Measurements from ENCODE around the gene ANKRD33. TPM values are rescaled to one million over a fixed set of nuclear protein-coding genes. Genes with fewer than 3 reads are reported as not detected.
A peak's percentile ranks its signal among the peaks of the same experiment; 100 is the strongest.

The ANKRD33 gene
- polyA plus RNA-seq (2013, experiment 1 of 2) = 0.15 TPM
- polyA plus RNA-seq (2013, experiment 2 of 2) = 0.13 TPM

GRCh38 chr12:51887476-51888315 lies at the start of gene ANKRD33:
ANKRD33 (plus strand) TSS chr12:51888103; CDS start chr12:51888187, 84 bp downstream.
- Histone ChIP-seq H3K27ac (ENCODE audit: low read depth, low read length) (no peak within 1 kb of the TSS), H3K4me3 (ENCODE audit: low read length) (peak within 1 kb of the TSS; percentile 65), H3K9me3 (ENCODE audit: insufficient read depth, low read depth, low read length) (peaks cover 5% of the 10 kb centered on the region), H3K27me3 (ENCODE audit: insufficient read depth, low read length) (peaks cover 13% of the 10 kb centered on the region), H3K9ac (ENCODE audit: low read depth, low read length) (no peak within 1 kb of the TSS; the same call in 1 of the 2 replicates), H3K36me3 (ENCODE audit: insufficient read depth, low read length) (no peaks in the 10 kb centered on the region), H3K4me1 (ENCODE audit: insufficient read depth, low read length) (peaks cover 2% of the 10 kb centered on the region; the same call in 1 of the 2 replicates)
- WGBS = 40% methylated on average over 41 of the region's 41 CpGs

DNA sequence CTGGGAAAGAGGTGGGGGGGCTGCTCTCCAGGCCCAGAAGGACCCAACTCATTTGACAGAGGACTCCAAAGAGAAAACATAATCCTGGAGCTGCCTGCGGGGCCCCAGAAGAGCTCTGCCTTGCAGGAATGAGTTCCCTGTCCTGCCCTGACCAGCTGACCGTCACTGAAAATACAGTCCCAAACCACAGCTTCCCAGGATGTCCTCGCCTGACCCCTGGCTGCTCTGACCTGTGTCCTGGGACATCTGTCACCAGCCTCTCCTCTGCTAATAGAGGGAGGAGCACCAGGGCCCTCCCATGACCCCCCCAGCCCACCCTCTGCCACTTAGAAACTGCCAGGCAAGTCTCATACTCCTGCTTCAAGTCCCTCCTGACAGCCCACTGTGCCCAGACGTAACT lies 49.1 kb upstream of the ANKRD33 start:
- Histone ChIP-seq H3K27ac (ENCODE audit: low read depth, low read length) (no peak overlapping the region), H3K4me1 (ENCODE audit: insufficient read depth, low read length) (peaks cover 58% of the 10 kb centered on the region), H3K4me3 (ENCODE audit: low read length) (no peak overlapping the region), H3K27me3 (ENCODE audit: insufficient read depth, low read length) (no peaks in the 10 kb centered on the region; the same call in 1 of the 2 replicates), H3K9me3 (ENCODE audit: insufficient read depth, low read depth, low read length) (no peaks in the 10 kb centered on the region), H3K36me3 (ENCODE audit: insufficient read depth, low read length) (no peaks in the 10 kb centered on the region), H3K9ac (ENCODE audit: low read depth, low read length) (no peak overlapping the region)
- 83% methylated on average over 4 of the region's 4 CpGs for WGBS

DNA sequence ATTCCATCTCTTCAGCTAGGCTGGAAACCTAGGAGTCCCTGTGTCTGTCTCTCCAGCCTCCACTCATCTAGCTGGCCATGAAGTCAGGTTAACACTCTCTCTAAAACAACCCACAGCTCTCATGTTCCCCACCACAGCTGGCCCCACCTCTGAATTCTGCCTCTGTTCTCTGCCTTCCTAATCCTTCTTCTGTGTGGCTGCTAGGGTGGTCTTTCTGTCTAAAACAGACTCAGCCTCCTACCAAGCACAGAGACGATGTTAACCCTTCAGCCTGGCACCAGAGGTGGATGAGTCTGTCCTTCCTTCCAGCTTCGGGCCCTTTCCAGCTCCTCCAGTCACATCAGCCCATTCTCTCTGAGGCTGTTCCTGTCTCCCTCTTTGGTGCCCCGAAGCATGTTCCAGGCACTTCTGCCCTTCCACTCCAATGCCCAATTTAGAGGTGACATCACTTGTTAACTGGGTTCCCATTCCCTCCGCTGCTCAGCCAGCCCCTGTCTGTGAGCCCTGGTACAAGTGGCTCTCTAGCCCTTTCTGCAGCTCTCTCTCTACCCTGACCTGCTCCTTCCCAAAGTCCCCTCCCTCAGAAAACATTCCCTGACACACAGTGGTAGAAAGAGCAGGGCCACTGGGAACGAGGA lies 48.5 kb upstream of the ANKRD33 start:
- no peaks in the 10 kb centered on the region; the same call in 1 of the 2 replicates for H3K27me3 ChIP-seq (ENCODE audit: insufficient read depth, low read length)
- H3K9ac ChIP-seq (ENCODE audit: low read depth, low read length) = no peak overlapping the region
- H3K4me1 ChIP-seq (ENCODE audit: insufficient read depth, low read length) = peaks cover 58% of the 10 kb centered on the region
- no peak overlapping the region for H3K4me3 ChIP-seq (ENCODE audit: low read length)
- no peaks in the 10 kb centered on the region for H3K36me3 ChIP-seq (ENCODE audit: insufficient read depth, low read length)
- 80% methylated on average over 5 of the region's 5 CpGs for WGBS
- no peak overlapping the region for H3K27ac ChIP-seq (ENCODE audit: low read depth, low read length)
- no peaks in the 10 kb centered on the region for H3K9me3 ChIP-seq (ENCODE audit: insufficient read depth, low read depth, low read length)

DNA sequence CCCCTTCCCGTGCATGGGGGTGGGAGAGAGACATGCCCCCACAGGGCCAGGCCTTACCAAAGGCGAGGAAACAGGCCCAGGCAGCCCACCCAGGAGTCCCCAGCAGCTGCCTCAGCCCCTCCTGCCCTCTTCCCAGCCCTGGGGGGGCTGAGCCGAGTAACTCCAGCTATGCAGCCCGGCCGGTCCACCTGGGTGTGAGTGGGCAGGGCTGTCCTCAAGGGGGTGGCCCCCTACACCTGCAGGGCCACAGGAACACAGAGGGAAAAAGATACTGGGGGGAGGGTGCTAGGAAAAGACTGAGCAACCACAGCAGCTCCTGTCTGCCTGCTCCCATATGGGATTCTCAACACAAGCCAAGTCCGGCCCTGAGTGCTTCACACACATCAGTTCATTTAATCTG lies 46.9 kb upstream of the ANKRD33 start:
- H3K4me1 ChIP-seq (ENCODE audit: insufficient read depth, low read length) = peaks cover 61% of the 10 kb centered on the region
- no peak overlapping the region for H3K9ac ChIP-seq (ENCODE audit: low read depth, low read length)
- H3K4me3 ChIP-seq (ENCODE audit: low read length) = no peak overlapping the region
- WGBS = 82% methylated on average over 6 of the region's 6 CpGs
- no peaks in the 10 kb centered on the region for H3K9me3 ChIP-seq (ENCODE audit: insufficient read depth, low read depth, low read length)
- H3K36me3 ChIP-seq (ENCODE audit: insufficient read depth, low read length) = peaks cover 4% of the 10 kb centered on the region; the same call in 1 of the 2 replicates
- H3K27ac ChIP-seq (ENCODE audit: low read depth, low read length) = no peak overlapping the region
- H3K27me3 ChIP-seq (ENCODE audit: insufficient read depth, low read length) = peaks cover under 1% of the 10 kb centered on the region; the same call in 1 of the 2 replicates

- 55% methylated on average over 6 of the region's 6 CpGs for WGBS
- H3K9me3 ChIP-seq (ENCODE audit: insufficient read depth, low read depth, low read length) = no peaks in the 10 kb centered on the region
- H3K36me3 ChIP-seq (ENCODE audit: insufficient read depth, low read length) = peaks cover 4% of the 10 kb centered on the region; the same call in 1 of the 2 replicates
- no peak overlapping the region for H3K4me3 ChIP-seq (ENCODE audit: low read length)
- H3K9ac ChIP-seq (ENCODE audit: low read depth, low read length) = no peak overlapping the region
- peaks cover 61% of the 10 kb centered on the region for H3K4me1 ChIP-seq (ENCODE audit: insufficient read depth, low read length)
- H3K27me3 ChIP-seq (ENCODE audit: insufficient read depth, low read length) = peaks cover 8% of the 10 kb centered on the region
- no peak overlapping the region for H3K27ac ChIP-seq (ENCODE audit: low read depth, low read length)
These were observed 46.2 kb upstream of the ANKRD33 start for GRCh38 chr12:51841727-51842126.

- peaks cover 40% of the 10 kb centered on the region for H3K4me1 ChIP-seq (ENCODE audit: insufficient read depth, low read length)
- H3K9me3 ChIP-seq (ENCODE audit: insufficient read depth, low read depth, low read length) = no peaks in the 10 kb centered on the region
- H3K4me3 ChIP-seq (ENCODE audit: low read length) = no peak overlapping the region
- H3K27ac ChIP-seq (ENCODE audit: low read depth, low read length) = no peak overlapping the region
- peaks cover 4% of the 10 kb centered on the region; the same call in 1 of the 2 replicates for H3K36me3 ChIP-seq (ENCODE audit: insufficient read depth, low read length)
- H3K27me3 ChIP-seq (ENCODE audit: insufficient read depth, low read length) = peaks cover 19% of the 10 kb centered on the region
- WGBS = 90% methylated on average over 4 of the region's 4 CpGs
- no peak overlapping the region for H3K9ac ChIP-seq (ENCODE audit: low read depth, low read length)
These were observed 43.0 kb upstream of the ANKRD33 start for GRCh38 chr12:51844854-51845253.

- Histone ChIP-seq H3K4me3 (ENCODE audit: low read length) (no peak overlapping the region), H3K27ac (ENCODE audit: low read depth, low read length) (no peak overlapping the region), H3K27me3 (ENCODE audit: insufficient read depth, low read length) (peaks cover 25% of the 10 kb centered on the region), H3K4me1 (ENCODE audit: insufficient read depth, low read length) (peaks cover 43% of the 10 kb centered on the region), H3K9me3 (ENCODE audit: insufficient read depth, low read depth, low read length) (no peaks in the 10 kb centered on the region), H3K9ac (ENCODE audit: low read depth, low read length) (no peak overlapping the region), H3K36me3 (ENCODE audit: insufficient read depth, low read length) (peaks cover 4% of the 10 kb centered on the region; the same call in 1 of the 2 replicates)
- 75% methylated on average over 7 of the region's 7 CpGs for whole genome bisulfite sequencing
These were observed 42.4 kb upstream of the ANKRD33 start for GRCh38 chr12:51845482-51845881.

DNA sequence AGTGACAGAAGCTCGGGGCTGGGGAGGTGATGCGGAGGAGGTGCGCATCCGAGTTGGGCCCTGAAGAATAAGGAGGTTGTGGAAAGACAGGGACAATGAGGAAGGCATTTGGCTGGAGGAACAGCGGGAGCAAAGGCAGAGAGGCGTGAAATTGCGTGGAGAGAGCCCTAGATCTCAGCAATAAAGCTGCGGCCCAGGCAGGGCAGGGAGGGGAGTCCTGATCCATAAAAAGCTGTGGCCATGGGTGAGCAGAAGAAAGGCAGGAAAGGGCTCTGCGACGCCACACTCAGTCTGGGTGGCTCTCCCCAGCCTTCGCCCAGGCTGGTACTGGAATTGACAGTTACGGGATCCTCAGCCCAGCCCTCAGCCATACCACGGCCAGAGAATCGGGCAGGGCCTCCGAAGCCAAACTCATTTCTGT lies 41.6 kb upstream of the ANKRD33 start:
- no peak overlapping the region for H3K27ac ChIP-seq (ENCODE audit: low read depth, low read length)
- H3K27me3 ChIP-seq (ENCODE audit: insufficient read depth, low read length) = peaks cover 33% of the 10 kb centered on the region
- peaks cover 37% of the 10 kb centered on the region for H3K4me1 ChIP-seq (ENCODE audit: insufficient read depth, low read length)
- no peak overlapping the region for H3K9ac ChIP-seq (ENCODE audit: low read depth, low read length)
- WGBS = 52% methylated on average over 15 of the region's 15 CpGs
- peak overlapping the region; percentile 85 for H3K4me3 ChIP-seq (ENCODE audit: low read length)
- peaks cover 4% of the 10 kb centered on the region; the same call in 1 of the 2 replicates for H3K36me3 ChIP-seq (ENCODE audit: insufficient read depth, low read length)
- no peaks in the 10 kb centered on the region for H3K9me3 ChIP-seq (ENCODE audit: insufficient read depth, low read depth, low read length)

DNA sequence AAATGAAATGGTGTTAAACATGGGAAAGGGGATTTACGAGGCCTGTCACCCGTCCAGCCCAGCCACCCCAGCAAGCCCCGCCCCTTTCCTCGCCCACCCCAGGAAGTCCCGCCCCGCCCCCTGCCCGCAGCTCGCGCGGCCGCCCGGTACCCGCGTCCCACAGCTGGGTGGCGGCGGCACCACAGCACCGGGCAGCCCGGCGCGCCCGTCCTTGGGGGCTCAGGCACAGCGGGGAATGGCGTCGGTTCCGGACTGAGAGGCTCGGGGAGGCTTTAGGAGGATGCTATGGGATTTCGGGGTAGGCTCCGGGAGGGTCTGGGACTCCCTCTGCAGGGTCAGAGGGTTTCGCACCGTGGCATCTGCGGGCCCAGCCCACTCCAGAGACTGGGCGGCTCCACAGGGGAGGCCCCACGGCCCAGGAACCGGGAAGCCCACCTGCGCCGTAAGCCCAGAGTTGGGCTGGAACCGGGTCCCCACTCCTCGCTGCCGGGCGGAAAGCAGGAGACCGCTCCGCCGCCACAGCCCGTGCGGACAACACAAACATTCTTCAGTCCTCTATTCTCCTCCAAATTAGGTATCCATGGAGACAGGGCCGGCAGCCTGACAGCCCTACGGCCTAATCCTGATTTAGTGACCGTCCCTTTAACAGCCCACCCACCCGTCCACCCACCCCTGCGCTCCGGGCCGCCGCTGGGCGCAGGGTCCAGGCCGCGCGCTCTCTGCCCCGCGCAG lies 40.8 kb upstream of the ANKRD33 start:
- Histone ChIP-seq H3K4me3 (ENCODE audit: low read length) (peak overlapping the region; percentile 85), H3K27me3 (ENCODE audit: insufficient read depth, low read length) (peaks cover 41% of the 10 kb centered on the region), H3K27ac (ENCODE audit: low read depth, low read length) (peak overlapping the region; percentile 55; the same call in 1 of the 2 replicates), H3K9ac (ENCODE audit: low read depth, low read length) (0 out of 2 replicates have a peak overlapping the region, but pooled peaks have one; percentile 21), H3K4me1 (ENCODE audit: insufficient read depth, low read length) (peaks cover 32% of the 10 kb centered on the region), H3K36me3 (ENCODE audit: insufficient read depth, low read length) (peaks cover 4% of the 10 kb centered on the region; the same call in 1 of the 2 replicates), H3K9me3 (ENCODE audit: insufficient read depth, low read depth, low read length) (no peaks in the 10 kb centered on the region)
- whole genome bisulfite sequencing = under 1% methylated on average over 59 of the region's 59 CpGs

DNA sequence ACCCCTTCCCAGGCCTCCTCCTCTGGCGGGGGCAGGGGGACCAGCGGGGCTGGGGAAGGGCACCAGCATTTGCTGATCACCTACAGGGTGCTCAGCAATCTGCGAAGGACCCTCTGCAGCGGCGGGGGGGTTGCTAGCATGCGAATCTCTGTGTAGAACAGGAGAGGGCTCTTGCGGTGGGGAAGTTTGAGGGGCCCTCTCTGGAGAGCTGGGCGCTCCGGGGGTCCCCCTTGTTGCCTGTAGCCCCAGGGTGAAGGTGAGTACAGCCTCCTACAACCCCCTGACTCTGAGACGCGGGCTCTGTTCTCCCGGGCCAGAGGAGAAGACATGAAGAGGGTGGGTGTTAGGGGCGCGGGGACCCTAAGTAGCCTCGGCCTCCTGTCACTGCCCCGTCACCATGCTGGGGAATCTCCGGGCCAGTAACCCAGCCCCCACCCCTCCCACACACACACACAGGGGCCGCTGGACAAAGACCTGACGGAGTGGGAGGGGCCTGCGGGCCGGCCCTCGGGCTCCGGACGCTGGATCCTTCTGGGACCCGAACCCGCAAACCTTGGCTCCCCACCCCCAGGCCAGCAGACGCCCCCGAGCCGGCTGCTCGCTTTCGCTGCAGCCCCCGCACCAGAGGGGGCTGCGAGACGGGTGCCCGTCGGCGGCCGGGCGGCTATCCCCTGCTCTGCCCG lies 40.1 kb upstream of the ANKRD33 start:
- Histone ChIP-seq H3K27ac (ENCODE audit: low read depth, low read length) (peak overlapping the region; percentile 55; the same call in 1 of the 2 replicates), H3K4me3 (ENCODE audit: low read length) (peak overlapping the region; percentile 85), H3K27me3 (ENCODE audit: insufficient read depth, low read length) (peaks cover 48% of the 10 kb centered on the region), H3K4me1 (ENCODE audit: insufficient read depth, low read length) (peaks cover 36% of the 10 kb centered on the region), H3K36me3 (ENCODE audit: insufficient read depth, low read length) (peaks cover 4% of the 10 kb centered on the region; the same call in 1 of the 2 replicates), H3K9ac (ENCODE audit: low read depth, low read length) (peak overlapping the region; percentile 40; the same call in 1 of the 2 replicates), H3K9me3 (ENCODE audit: insufficient read depth, low read depth, low read length) (no peaks in the 10 kb centered on the region)
- under 1% methylated on average over 40 of the region's 40 CpGs for WGBS
